Naive thymus-derived CD4-positive, alpha-beta T cell (primary cell): ENCODE results near the gene SLC6A6. TPM values are rescaled to one million over a fixed set of nuclear protein-coding genes. Genes with fewer than 3 reads are reported as not detected.
"Not testable (repeated sequence)": the region's sequence is repeated elsewhere in the genome, so short reads cannot be mapped to it uniquely, and the experiment has no call there.

Experiments used
- ATAC-seq: fragments of 150-1000 bp; cut with Tn5 transposase; 2 replicates; pipeline ENCODE4 v1.10.0; 2021; ENCODE audit warnings: mild to moderate bottlenecking, moderate library complexity
- CTCF ChIA-PET: fragments of 350-600 bp; sonication (Branson Sonifier 250); formaldehyde crosslinking; loops from one replicate; lab custom pipeline; 2021; ENCODE audit warnings: antibody characterized with exemption; lab: Charles Lee
- POLR2A ChIA-PET: fragments of 350-600 bp; sonication (Branson Sonifier 250); formaldehyde crosslinking; loops from one replicate; lab custom pipeline; 2021; ENCODE audit warnings: antibody characterized with exemption, inconsistent platforms; lab: Charles Lee
- DNase-seq, 9 donors: peaks; one replicate each; pipeline versions ENCODE4 v3.0.0 to v3.0.0-alpha.2; 2020 to 2022; ENCODE audit warnings: mixed read lengths in 1 of 9
- H3K27ac ChIP-seq: one replicate; pipeline ENCODE4 v1.7.0; 2013; ENCODE audit warnings: mild to moderate bottlenecking, low read depth, low read length, moderate library complexity
- H3K27me3 ChIP-seq, 2 donors: one replicate each; pipeline ENCODE4 v1.7.0; 2013; ENCODE audit warnings: low read length in 2 of 2, mild to moderate bottlenecking in 2 of 2, moderate library complexity in 2 of 2; ENCODE audit not compliant: control insufficient read depth in 2 of 2, insufficient read depth in 2 of 2
- H3K36me3 ChIP-seq, 3 experiments: 1 replicate in 2 of 3; 2 replicates in 1 of 3; pipeline ENCODE4 v1.7.0; 2013; ENCODE audit warnings: low read length in 3 of 3, mild to moderate bottlenecking in 3 of 3, moderate library complexity in 1 of 3; ENCODE audit not compliant: insufficient read depth in 3 of 3, control insufficient read depth in 2 of 3
- H3K4me1 ChIP-seq, 2 donors: one replicate each; pipeline ENCODE4 v1.7.0; 2013; ENCODE audit warnings: low read length in 2 of 2, mild to moderate bottlenecking in 2 of 2, moderate library complexity in 1 of 2; ENCODE audit not compliant: control insufficient read depth in 2 of 2, insufficient read depth in 2 of 2
- H3K4me3 ChIP-seq: 2 replicates; pipeline ENCODE4 v1.7.0; 2013; ENCODE audit warnings: mild to moderate bottlenecking, low read length
- H3K9me3 ChIP-seq, 3 experiments: 1 replicate in 2 of 3; 2 replicates in 1 of 3; pipeline ENCODE4 v1.7.0; 2013; ENCODE audit warnings: low read length in 3 of 3; ENCODE audit not compliant: control insufficient read depth in 2 of 3
- H3K27ac Mint-ChIP-seq, 9 donors: one replicate each; pipeline ENCODE4 v1.8.0; 2020 to 2022; ENCODE audit warnings: mixed read lengths in 9 of 9, mild to moderate bottlenecking in 8 of 9, moderate library complexity in 5 of 9, inconsistent platforms in 2 of 9
- H3K27me3 Mint-ChIP-seq, 5 donors: one replicate each; pipeline ENCODE4 v1.8.0; 2021 to 2022; ENCODE audit warnings: mixed read lengths in 5 of 5, mild to moderate bottlenecking in 1 of 5
- H3K36me3 Mint-ChIP-seq, 5 donors: one replicate each; pipeline ENCODE4 v1.8.0; 2020 to 2022; ENCODE audit warnings: mixed read lengths in 5 of 5, mild to moderate bottlenecking in 3 of 5, inconsistent platforms in 1 of 5
- H3K4me1 Mint-ChIP-seq, 7 donors: one replicate each; pipeline ENCODE4 v1.8.0; 2020 to 2022; ENCODE audit warnings: mixed read lengths in 7 of 7, mild to moderate bottlenecking in 3 of 7, inconsistent platforms in 1 of 7
- H3K4me3 Mint-ChIP-seq, 10 donors: one replicate each; pipeline ENCODE4 v1.8.0; 2020 to 2022; ENCODE audit warnings: mild to moderate bottlenecking in 10 of 10, mixed read lengths in 10 of 10, moderate library complexity in 6 of 10, inconsistent platforms in 2 of 10
- H3K9me3 Mint-ChIP-seq, 11 donors: one replicate each; pipeline ENCODE4 v1.8.0; 2020 to 2022; ENCODE audit warnings: mixed read lengths in 11 of 11, mild to moderate bottlenecking in 4 of 11, inconsistent platforms in 1 of 11, moderate library complexity in 1 of 11
- intact Hi-C, 2 donors: fragments of 100-400 bp; cut with micrococcal nuclease; formaldehyde crosslinking; loops; one replicate each; pipeline ENCODE4 v1.15.1; 2023
- polyA plus RNA-seq, 2 donors: library from polyadenylated mRNA; unstranded; fragments of 300-500 nt; fragmentation: Illumina TruSeq; gene quantifications; one replicate each; pipeline ENCODE4 v1.2.3, GENCODE V29; 2021
- total RNA-seq, 6 experiments: library from RNA in 5 of 6; stranded (reverse) in 5 of 6; gene quantifications; 1 replicate in 5 of 6; 2 replicates in 1 of 6; pipeline ENCODE4 v1.2.3 and lab custom pipeline; 2021 to 2026

SLC6A6 gene
- total and polyA plus RNA-seq, 7 experiments from 2014 or later: 3.0 to 87.5 (median 35.2) TPM

DNA sequence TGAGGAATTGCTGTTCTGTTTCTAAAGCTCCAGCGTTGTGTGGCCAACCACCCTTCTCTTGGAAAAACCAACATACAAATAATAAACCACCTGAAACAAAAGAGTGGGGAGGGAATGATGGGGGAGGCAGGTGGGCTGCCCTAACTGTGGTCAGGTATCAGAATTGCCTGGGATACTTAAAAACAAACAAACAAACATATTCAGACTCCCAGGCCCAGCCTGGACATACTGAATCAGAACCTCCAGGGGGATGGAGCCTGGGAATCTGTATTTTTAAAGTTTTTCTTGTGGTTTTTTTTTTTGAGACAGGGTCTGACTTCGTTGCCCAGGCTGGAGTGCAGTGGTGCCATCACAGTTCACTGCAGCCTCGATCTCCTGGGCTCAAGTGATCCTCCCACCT is 4.4 kb downstream of the SLC6A6 start:
- Mint-ChIP-seq H3K4me3 (no peak overlapping the region), H3K9me3 (peaks cover 0 to 4% (median 0%) of the 10 kb centered on the region in 11 donors), H3K27me3 (peaks cover 0 to 1% (median 0%) of the 10 kb centered on the region in 5 donors), H3K27ac (peak overlapping the region in 2 of 9 donors; percentile 8 to 59), H3K36me3 (peaks cover 0 to 13% (median 9%) of the 10 kb centered on the region in 5 donors), H3K4me1 (peaks cover 29 to 64% (median 44%) of the 10 kb centered on the region in 7 donors)
- ChIA-PET POLR2A (interaction anchor here (0.7 to 1.1 kb wide), 2 partner anchors 35 to 512 kb away, joined by 3 to 5 read pairs; no protein-coding TSS in a partner anchor), CTCF (no interaction called here)
- intact Hi-C loops: loop anchor here in 1 of 2 donors (10.0 kb wide), 1 partner anchor 1742 kb away; the partner anchor contains the start of gene RAF1
- Histone ChIP-seq H3K4me1 (peaks cover 20 to 27% of the 10 kb centered on the region in 2 donors), H3K27me3 (no peaks in the 10 kb centered on the region), H3K9me3 (no peaks in the 10 kb centered on the region), H3K4me3 (no peak overlapping the region), H3K36me3 (peaks cover 0 to 18% (median 0%) of the 10 kb centered on the region in 3 experiments), H3K27ac (no peak overlapping the region)
- DNase-seq (no peak), ATAC-seq (no peak)

DNA sequence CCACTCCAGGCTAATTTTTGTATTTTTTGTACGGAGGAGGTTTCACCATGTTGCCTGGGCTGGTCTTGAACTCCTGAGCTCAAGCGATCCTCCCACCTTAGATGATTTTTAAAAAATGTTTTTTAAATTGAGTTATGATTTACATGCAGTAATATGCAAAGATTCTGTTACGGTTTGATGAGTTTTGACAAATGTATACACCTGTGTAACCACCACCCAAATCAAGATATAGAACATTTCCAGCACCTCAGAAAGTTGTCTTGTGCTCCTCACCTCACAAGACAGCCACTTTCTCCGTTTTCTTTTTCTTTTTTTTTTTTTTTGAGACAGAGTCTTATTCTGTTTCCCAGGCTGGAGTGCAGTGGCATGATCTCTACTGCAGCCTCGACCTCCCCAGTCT is 4.8 kb downstream of the SLC6A6 start:
- Mint-ChIP-seq H3K4me1 (peaks cover 29 to 61% (median 41%) of the 10 kb centered on the region in 7 donors), H3K9me3 (peaks cover 0 to 4% (median 0%) of the 10 kb centered on the region in 11 donors), H3K27me3 (peaks cover 0 to 1% (median 0%) of the 10 kb centered on the region in 5 donors), H3K27ac (peak overlapping the region in 3 of 9 donors; percentile 41 to 47 (median 42)), H3K4me3 (no peak overlapping the region), H3K36me3 (peaks cover 0 to 13% (median 9%) of the 10 kb centered on the region in 5 donors)
- ChIA-PET POLR2A (interaction anchor here (0.7 to 1.8 kb wide), 2 partner anchors 25 to 513 kb away, joined by 5 to 7 read pairs; no protein-coding TSS in a partner anchor), CTCF (no interaction called here)
- ATAC-seq: no peak
- H3K4me1 ChIP-seq: peaks cover 20 to 27% of the 10 kb centered on the region in 2 donors
- DNase-seq: no peak
- intact Hi-C loops: loop anchor here in 1 of 2 donors (10.0 kb wide), 1 partner anchor 1742 kb away; the partner anchor contains the start of gene RAF1
- H3K4me3 ChIP-seq: no peak overlapping the region
- no peak overlapping the region for H3K27ac ChIP-seq
- no peaks in the 10 kb centered on the region for H3K27me3 ChIP-seq
- peaks cover 0 to 20% (median 0%) of the 10 kb centered on the region in 3 experiments for H3K36me3 ChIP-seq
- H3K9me3 ChIP-seq: no peaks in the 10 kb centered on the region

DNA sequence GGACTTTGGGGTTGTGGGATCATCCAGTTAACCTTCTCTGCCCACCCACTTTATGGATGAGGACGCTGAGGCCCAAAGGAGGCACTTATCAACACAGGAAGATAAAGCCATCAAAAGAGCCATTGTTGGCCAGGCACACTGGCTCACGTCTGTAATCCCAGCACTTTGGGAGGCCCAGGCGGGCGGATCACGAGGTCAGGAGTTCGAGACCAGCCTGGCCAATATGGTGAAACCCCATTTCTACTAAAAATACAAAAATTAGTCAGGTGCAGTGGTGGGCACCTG is 7.3 kb downstream of the SLC6A6 start:
- H3K4me1 ChIP-seq, DNase-seq, H3K27ac ChIP-seq, H3K4me3 Mint-ChIP-seq, H3K27me3 Mint-ChIP-seq, H3K4me3 ChIP-seq, H3K27me3 ChIP-seq, POLR2A ChIA-PET, CTCF ChIA-PET, H3K9me3 ChIP-seq, ATAC-seq, H3K9me3 Mint-ChIP-seq: not testable (repeated sequence)
- H3K36me3 ChIP-seq: peaks cover 0 to 30% (median 0%) of the 10 kb centered on the region in 3 experiments
- Mint-ChIP-seq H3K36me3 (peaks cover 0 to 13% (median 10%) of the 10 kb centered on the region in 5 donors), H3K4me1 (peaks cover 17 to 48% (median 31%) of the 10 kb centered on the region in 7 donors), H3K27ac (peak overlapping the region in 1 of 9 donors; percentile 65)
- intact Hi-C loops: loop anchor here in 1 of 2 donors (10.0 kb wide), 1 partner anchor 1745 kb away; the partner anchor contains the start of gene RAF1

DNA sequence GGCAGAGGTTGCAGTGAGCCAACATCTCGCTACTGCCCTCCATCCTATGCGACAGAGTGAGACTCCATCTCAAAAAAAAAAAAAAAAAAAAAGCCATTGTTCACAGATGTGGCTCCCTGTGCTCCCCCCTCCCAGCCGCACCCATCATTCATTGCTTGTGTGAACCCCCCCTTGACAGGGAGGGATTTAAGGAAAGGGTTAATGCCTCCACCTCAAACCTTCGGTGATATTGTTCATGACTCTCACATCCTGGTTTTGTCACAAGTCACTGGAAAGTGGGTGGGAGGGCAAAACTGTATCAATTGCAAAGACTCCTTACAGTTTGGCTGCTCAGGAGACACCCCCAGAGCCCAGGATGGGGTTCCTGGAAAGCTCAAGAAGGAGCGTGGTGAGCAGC is 7.7 kb downstream of the SLC6A6 start:
- intact Hi-C loops: no loop called here
- Histone ChIP-seq H3K4me1 (peaks cover 0 to 5% of the 10 kb centered on the region in 2 donors), H3K9me3 (no peaks in the 10 kb centered on the region), H3K27me3 (no peaks in the 10 kb centered on the region), H3K36me3 (peaks cover 0 to 30% (median 0%) of the 10 kb centered on the region in 3 experiments), H3K27ac (no peak overlapping the region), H3K4me3 (no peak overlapping the region)
- CTCF ChIA-PET: no interaction called here
- H3K4me3 Mint-ChIP-seq: peak overlapping the region in 1 of 10 donors; percentile 49
- H3K9me3 Mint-ChIP-seq: no peaks in the 10 kb centered on the region
- POLR2A ChIA-PET: no interaction called here
- DNase-seq: no peak
- ATAC-seq: no peak
- H3K36me3 Mint-ChIP-seq: peaks cover 0 to 13% (median 11%) of the 10 kb centered on the region in 5 donors
- peak overlapping the region in 2 of 9 donors; percentile 21 to 84 for H3K27ac Mint-ChIP-seq
- no peaks in the 10 kb centered on the region for H3K27me3 Mint-ChIP-seq
- peaks cover 14 to 49% (median 30%) of the 10 kb centered on the region in 7 donors for H3K4me1 Mint-ChIP-seq

DNA sequence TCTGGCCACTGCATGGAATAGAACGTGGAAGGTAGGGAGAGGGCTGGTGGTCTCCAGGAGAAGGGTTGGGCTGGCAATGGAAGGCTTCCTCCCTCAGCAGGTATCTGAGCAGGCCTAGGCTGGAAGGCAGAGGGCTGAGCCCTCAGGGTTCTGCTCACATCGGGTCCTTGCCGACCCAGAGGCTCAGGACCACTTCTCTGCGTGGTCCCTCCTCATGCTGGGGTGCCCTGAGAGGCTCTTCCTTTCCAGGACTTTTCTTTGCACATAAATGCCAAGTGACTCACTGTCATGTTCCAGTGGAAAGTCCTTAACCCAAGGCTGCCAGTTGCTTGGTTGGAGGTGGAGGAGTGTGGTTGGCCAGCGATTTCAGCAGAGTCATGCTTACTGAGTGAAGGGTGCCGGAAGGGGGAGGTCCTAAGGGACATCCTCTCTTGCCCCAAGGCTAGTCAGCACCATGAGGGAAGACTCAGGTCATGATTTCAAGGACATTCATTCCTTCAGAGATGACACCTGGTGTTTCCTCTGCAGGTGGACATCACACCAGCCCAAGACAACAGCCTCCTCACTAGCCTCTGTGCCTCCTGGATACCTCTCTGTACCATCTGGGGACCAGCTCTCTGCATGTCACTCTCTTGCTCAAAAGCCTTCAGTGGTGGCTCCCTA is 8.2 kb downstream of the SLC6A6 start:
- no peaks in the 10 kb centered on the region for H3K9me3 Mint-ChIP-seq
- H3K27ac ChIP-seq: no peak overlapping the region
- peaks cover 0 to under 1% of the 10 kb centered on the region in 2 donors for H3K4me1 ChIP-seq
- H3K4me3 ChIP-seq: no peak overlapping the region
- DNase-seq: peak in 1 of 9 donors; percentile 53
- H3K27me3 Mint-ChIP-seq: no peaks in the 10 kb centered on the region
- peaks cover 0 to 30% (median 0%) of the 10 kb centered on the region in 3 experiments for H3K36me3 ChIP-seq
- ChIA-PET POLR2A (no interaction called here), CTCF (no interaction called here)
- peak overlapping the region in 1 of 9 donors; percentile 84 for H3K27ac Mint-ChIP-seq
- peaks cover 0 to 13% (median 11%) of the 10 kb centered on the region in 5 donors for H3K36me3 Mint-ChIP-seq
- intact Hi-C loops: no loop called here
- H3K4me1 Mint-ChIP-seq: peaks cover 8 to 47% (median 25%) of the 10 kb centered on the region in 7 donors
- peak overlapping the region in 2 of 10 donors; percentile 40 to 49 for H3K4me3 Mint-ChIP-seq
- H3K27me3 ChIP-seq: no peaks in the 10 kb centered on the region
- peak; percentile 91 for ATAC-seq
- H3K9me3 ChIP-seq: no peaks in the 10 kb centered on the region

DNA sequence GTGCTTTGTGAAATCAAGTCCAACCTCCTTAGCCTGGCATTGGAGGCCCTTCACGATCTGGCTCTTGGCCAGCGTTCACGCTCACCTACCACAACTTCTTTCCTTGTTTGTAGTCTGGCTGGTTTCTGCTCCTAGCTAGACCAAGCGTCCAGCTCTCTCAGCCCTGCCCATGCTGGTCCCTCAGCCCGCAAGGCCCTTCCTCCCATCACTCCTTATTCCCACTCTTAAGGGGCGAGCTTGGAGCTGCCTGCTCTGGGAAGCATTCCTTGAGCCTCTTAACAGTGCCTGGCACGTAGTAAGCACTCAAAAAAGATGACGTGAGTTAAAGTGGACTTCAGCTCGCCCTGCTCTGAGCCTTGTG is 8.7 kb downstream of the SLC6A6 start:
- no peaks in the 10 kb centered on the region for H3K27me3 ChIP-seq
- POLR2A ChIA-PET: no interaction called here
- CTCF ChIA-PET: no interaction called here
- no peak overlapping the region for H3K27ac ChIP-seq
- H3K36me3 ChIP-seq: peaks cover 0 to 34% (median 0%) of the 10 kb centered on the region in 3 experiments
- DNase-seq (no peak), ATAC-seq (no peak)
- H3K4me3 Mint-ChIP-seq: peak overlapping the region in 2 of 10 donors; percentile 40 to 49
- H3K4me3 ChIP-seq: no peak overlapping the region
- H3K4me1 Mint-ChIP-seq: peaks cover 4 to 44% (median 20%) of the 10 kb centered on the region in 7 donors
- no peaks in the 10 kb centered on the region for H3K4me1 ChIP-seq
- no peaks in the 10 kb centered on the region for H3K27me3 Mint-ChIP-seq
- H3K36me3 Mint-ChIP-seq: peaks cover 0 to 17% (median 12%) of the 10 kb centered on the region in 5 donors
- H3K9me3 Mint-ChIP-seq: no peaks in the 10 kb centered on the region
- no peaks in the 10 kb centered on the region for H3K9me3 ChIP-seq
- H3K27ac Mint-ChIP-seq: peak overlapping the region in 3 of 9 donors; percentile 21 to 84 (median 23)
- intact Hi-C loops: no loop called here
